GM04504 (cell line): Measurements from ENCODE around the gene CFD.
"Not testable (repeated sequence)": the region's sequence is repeated elsewhere in the genome, so short reads cannot be mapped to it uniquely, and the experiment has no call there.

Experiments
- DNase-seq: peaks from one replicate; pipeline ENCODE4 v3.0.0-alpha.2; 2012; ENCODE audit warnings: low read depth

Gene CFD

GRCh38 chr19:825897-826644 is 33.4 kb upstream of the CFD start:
- no peak for DNase-seq

- DNase-seq, result no peak
Measured at GRCh38 chr19:827314-827709, 32.2 kb upstream of the CFD start.

- no peak for DNase-seq
Measured at GRCh38 chr19:827710-828321, 31.6 kb upstream of the CFD start, which contains the start of gene AZU1. AZU1 (plus strand) TSS chr19:827837; CDS start chr19:827847, 10 bp downstream.

GRCh38 chr19:829129-829758 is 30.2 kb upstream of the CFD start:
- no peak for DNase-seq

- DNase-seq, result no peak
Measured at GRCh38 chr19:831407-832369, 27.8 kb upstream of the CFD start.

- no peak for DNase-seq
Measured at GRCh38 chr19:834216-834615, 25.2 kb upstream of the CFD start.

GRCh38 chr19:835210-835810 is 24.2 kb upstream of the CFD start:
- DNase-seq, result no peak

GRCh38 chr19:840519-841206 is 18.8 kb upstream of the CFD start, which contains the start of gene PRTN3:
PRTN3 (plus strand) TSS chr19:840999; CDS start chr19:841009, 10 bp downstream.
- no peak for DNase-seq

GRCh38 chr19:842802-843179 is 16.7 kb upstream of the CFD start:
- not testable (repeated sequence) for DNase-seq

- no peak for DNase-seq
Measured at GRCh38 chr19:843180-843835, 16.2 kb upstream of the CFD start.

GRCh38 chr19:843836-844545 is 15.5 kb upstream of the CFD start:
- DNase-seq, result no peak

- DNase-seq, result no peak
Measured at GRCh38 chr19:844546-844971, 14.9 kb upstream of the CFD start.

- DNase-seq, result no peak
Measured at GRCh38 chr19:845707-846521, 13.6 kb upstream of the CFD start.

GRCh38 chr19:848386-848921 is 11.0 kb upstream of the CFD start:
- DNase-seq, result no peak

- not testable (repeated sequence) for DNase-seq
Measured at GRCh38 chr19:849195-849594, 10.3 kb upstream of the CFD start.

GRCh38 chr19:850221-850978 is 9.1 kb upstream of the CFD start:
- DNase-seq, result peak; percentile 89

- no peak for DNase-seq
Measured at GRCh38 chr19:850979-851335, 8.5 kb upstream of the CFD start.
